WTC11 (cell line): ENCODE results near the gene ADAM12.

ENCODE experiments used
- E2F5 ChIP-seq: sonication (generic); formaldehyde crosslinking; IDR thresholded peaks from 2 replicates; pipeline ENCODE4 v1.8.1; 2022; ENCODE audit warnings: mild to moderate bottlenecking, moderate library complexity, missing genetic modification reagents
- FOXP4 ChIP-seq: sonication (generic); formaldehyde crosslinking; IDR thresholded peaks from 2 replicates; pipeline ENCODE4 v1.8.0; 2022; ENCODE audit warnings: mild to moderate bottlenecking, missing genetic modification reagents
- JUN ChIP-seq: sonication (generic); formaldehyde crosslinking; IDR thresholded peaks from 2 replicates; pipeline ENCODE4 v1.8.0; 2023; ENCODE audit warnings: mild to moderate bottlenecking, missing genetic modification reagents
- KAT7 ChIP-seq: sonication (generic); formaldehyde crosslinking; IDR thresholded peaks from 2 replicates; pipeline ENCODE4 v1.8.1; 2023; ENCODE audit warnings: missing genetic modification reagents, mild to moderate bottlenecking, borderline replicate concordance
- NFYB ChIP-seq: sonication (generic); formaldehyde crosslinking; conservative IDR thresholded peaks from 2 replicates; pipeline ENCODE4 v1.8.0; 2022; ENCODE audit warnings: low read depth, missing genetic modification reagents
- TF ChIP-seq, protein P1 (sequence below): fragments of 200-600 bp; IDR thresholded peaks from 2 replicates; pipeline ENCODE4 v1.8.0; 2022; ENCODE audit warnings: antibody characterized with exemption

GRCh38 chr10:126256864-126257263 lies 131.4 kb downstream of the ADAM12 start:
- TF ChIP-seq NFYB (CRISPR knock-in tag) (no peak), JUN (CRISPR knock-in tag) (no peak), FOXP4 (CRISPR knock-in tag) (no peak), E2F5 (CRISPR knock-in tag) (no peak), KAT7 (CRISPR knock-in tag) (no peak)
- TF ChIP-seq, protein P1, sequence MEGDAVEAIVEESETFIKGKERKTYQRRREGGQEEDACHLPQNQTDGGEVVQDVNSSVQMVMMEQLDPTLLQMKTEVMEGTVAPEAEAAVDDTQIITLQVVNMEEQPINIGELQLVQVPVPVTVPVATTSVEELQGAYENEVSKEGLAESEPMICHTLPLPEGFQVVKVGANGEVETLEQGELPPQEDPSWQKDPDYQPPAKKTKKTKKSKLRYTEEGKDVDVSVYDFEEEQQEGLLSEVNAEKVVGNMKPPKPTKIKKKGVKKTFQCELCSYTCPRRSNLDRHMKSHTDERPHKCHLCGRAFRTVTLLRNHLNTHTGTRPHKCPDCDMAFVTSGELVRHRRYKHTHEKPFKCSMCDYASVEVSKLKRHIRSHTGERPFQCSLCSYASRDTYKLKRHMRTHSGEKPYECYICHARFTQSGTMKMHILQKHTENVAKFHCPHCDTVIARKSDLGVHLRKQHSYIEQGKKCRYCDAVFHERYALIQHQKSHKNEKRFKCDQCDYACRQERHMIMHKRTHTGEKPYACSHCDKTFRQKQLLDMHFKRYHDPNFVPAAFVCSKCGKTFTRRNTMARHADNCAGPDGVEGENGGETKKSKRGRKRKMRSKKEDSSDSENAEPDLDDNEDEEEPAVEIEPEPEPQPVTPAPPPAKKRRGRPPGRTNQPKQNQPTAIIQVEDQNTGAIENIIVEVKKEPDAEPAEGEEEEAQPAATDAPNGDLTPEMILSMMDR: no peak
